Osteocyte (in vitro differentiated cells): ENCODE results near the gene HNF1B. TPM values are rescaled to one million over a fixed set of nuclear protein-coding genes. Genes with fewer than 3 reads are reported as not detected.

Source experiments
- DNase-seq: peaks from one replicate; pipeline ENCODE4 v3.0.0; 2021; ENCODE audit warnings: mixed read lengths; ENCODE audit not compliant: unreplicated experiment; ENCODE audit errors: extremely low spot score
- H3K27ac Mint-ChIP-seq: one replicate; pipeline ENCODE4 v1.8.0; 2021; ENCODE audit warnings: mild to moderate bottlenecking, mixed read lengths; ENCODE audit not compliant: unreplicated experiment
- H3K27me3 Mint-ChIP-seq: one replicate; pipeline ENCODE4 v1.8.0; 2021; ENCODE audit warnings: mixed read lengths; ENCODE audit not compliant: unreplicated experiment
- H3K36me3 Mint-ChIP-seq: one replicate; pipeline ENCODE4 v1.8.0; 2021; ENCODE audit warnings: mixed read lengths; ENCODE audit not compliant: unreplicated experiment
- H3K4me1 Mint-ChIP-seq: one replicate; pipeline ENCODE4 v1.8.0; 2021; ENCODE audit warnings: mixed read lengths; ENCODE audit not compliant: unreplicated experiment
- H3K4me3 Mint-ChIP-seq: one replicate; pipeline ENCODE4 v1.8.0; 2021; ENCODE audit warnings: mild to moderate bottlenecking, moderate library complexity, mixed read lengths; ENCODE audit not compliant: unreplicated experiment
- H3K9me3 Mint-ChIP-seq: one replicate; pipeline ENCODE4 v1.8.0; 2021; ENCODE audit warnings: mixed read lengths; ENCODE audit not compliant: unreplicated experiment
- total RNA-seq: library from RNA; stranded (reverse); gene quantifications from 2 replicates; pipeline ENCODE4 v1.2.1, GENCODE V29; 2021
- TF ChIP-seq, protein P1 (sequence below): fragments of 200-600 bp; sonication (generic); IDR thresholded peaks from 2 replicates; pipeline ENCODE4 v1.5.0; 2021; ENCODE audit warnings: antibody characterized with exemption, mild to moderate bottlenecking, moderate library complexity

The HNF1B gene
- total RNA-seq, 1 donor from 2014 or later, result 8.1 TPM

DNA sequence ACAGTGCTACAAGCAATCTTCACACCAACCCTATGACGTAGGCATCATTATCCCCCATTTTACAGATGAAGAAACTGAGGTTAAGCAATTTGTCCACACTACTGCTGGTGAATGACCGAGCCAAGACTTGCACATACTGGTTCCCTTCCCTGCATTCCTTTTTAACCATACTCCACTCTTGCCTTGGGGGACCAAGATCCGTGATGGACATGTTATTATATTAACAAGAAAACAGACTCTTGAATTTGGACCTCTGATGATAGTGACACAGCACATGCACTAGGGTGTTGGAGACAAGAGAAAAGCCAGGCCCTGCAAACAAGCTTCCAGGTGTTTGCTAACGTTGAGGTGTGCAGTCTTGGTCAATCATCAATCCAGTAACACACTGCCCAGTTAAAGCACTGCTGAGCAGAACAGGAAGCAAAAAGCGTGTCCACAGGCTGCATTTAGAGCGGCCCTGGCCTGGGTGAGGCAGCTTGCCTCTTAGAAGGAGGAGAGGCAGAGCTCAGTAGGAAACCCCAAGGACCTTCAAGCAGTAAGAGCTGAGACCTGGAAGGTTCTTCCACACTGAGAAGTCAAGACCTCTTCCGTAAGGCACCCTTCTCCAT is 36.7 kb downstream of the HNF1B start:
- TF ChIP-seq, protein P1, sequence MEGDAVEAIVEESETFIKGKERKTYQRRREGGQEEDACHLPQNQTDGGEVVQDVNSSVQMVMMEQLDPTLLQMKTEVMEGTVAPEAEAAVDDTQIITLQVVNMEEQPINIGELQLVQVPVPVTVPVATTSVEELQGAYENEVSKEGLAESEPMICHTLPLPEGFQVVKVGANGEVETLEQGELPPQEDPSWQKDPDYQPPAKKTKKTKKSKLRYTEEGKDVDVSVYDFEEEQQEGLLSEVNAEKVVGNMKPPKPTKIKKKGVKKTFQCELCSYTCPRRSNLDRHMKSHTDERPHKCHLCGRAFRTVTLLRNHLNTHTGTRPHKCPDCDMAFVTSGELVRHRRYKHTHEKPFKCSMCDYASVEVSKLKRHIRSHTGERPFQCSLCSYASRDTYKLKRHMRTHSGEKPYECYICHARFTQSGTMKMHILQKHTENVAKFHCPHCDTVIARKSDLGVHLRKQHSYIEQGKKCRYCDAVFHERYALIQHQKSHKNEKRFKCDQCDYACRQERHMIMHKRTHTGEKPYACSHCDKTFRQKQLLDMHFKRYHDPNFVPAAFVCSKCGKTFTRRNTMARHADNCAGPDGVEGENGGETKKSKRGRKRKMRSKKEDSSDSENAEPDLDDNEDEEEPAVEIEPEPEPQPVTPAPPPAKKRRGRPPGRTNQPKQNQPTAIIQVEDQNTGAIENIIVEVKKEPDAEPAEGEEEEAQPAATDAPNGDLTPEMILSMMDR, result no peak
- no peaks in the 10 kb centered on the region for H3K9me3 Mint-ChIP-seq
- no peak overlapping the region for H3K4me3 Mint-ChIP-seq
- H3K27ac Mint-ChIP-seq, result no peak overlapping the region
- peaks cover 2% of the 10 kb centered on the region for H3K36me3 Mint-ChIP-seq
- DNase-seq, result no peak
- H3K4me1 Mint-ChIP-seq, result peaks cover 12% of the 10 kb centered on the region
- H3K27me3 Mint-ChIP-seq, result no peaks in the 10 kb centered on the region

DNA sequence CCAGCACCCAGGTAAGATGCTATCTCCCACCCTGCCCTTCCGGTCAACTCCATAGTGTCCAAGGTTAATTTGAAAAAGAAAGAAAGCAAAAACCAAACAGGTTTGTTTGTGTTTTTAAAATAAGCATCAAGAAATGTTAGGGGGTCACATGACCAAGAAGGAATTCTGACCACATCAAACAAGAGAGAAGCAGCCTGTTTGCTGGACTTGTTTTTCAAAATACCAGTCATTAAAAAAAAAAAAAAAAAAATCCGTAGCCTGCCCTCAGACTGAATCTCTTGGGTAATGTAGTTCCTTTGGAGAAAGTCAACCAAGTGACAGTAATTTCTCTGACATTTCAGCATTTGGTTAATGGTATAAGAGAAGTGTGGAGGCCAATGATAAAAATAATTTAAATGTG is 38.4 kb downstream of the HNF1B start:
- TF ChIP-seq, protein P1, result no peak
- Mint-ChIP-seq H3K4me1 (peaks cover 26% of the 10 kb centered on the region), H3K9me3 (no peaks in the 10 kb centered on the region), H3K27me3 (no peaks in the 10 kb centered on the region), H3K4me3 (no peak overlapping the region), H3K27ac (no peak overlapping the region), H3K36me3 (peaks cover 2% of the 10 kb centered on the region)
- DNase-seq, result no peak

DNA sequence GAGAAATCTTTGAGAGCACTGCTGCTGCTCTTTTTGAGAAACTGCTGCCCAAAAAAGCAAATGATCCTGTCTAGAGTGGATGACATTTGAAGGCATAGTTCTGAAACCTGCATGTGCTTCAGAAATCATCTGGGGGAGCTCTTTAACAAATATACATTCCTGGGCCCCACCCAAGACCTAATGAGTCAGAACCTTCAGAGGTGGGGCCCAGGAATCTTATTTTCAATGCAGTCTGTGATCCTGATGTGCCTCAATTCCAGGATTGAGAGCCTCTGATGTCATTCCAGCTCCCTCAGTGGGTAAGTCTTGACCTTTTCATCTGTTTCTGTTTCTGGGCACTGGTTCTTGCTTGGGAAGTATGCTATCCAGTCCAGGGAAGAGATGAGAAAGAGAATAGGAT is 42.3 kb downstream of the HNF1B start:
- no peak for DNase-seq
- no peaks in the 10 kb centered on the region for H3K9me3 Mint-ChIP-seq
- no peaks in the 10 kb centered on the region for H3K27me3 Mint-ChIP-seq
- H3K36me3 Mint-ChIP-seq, result peaks cover 2% of the 10 kb centered on the region
- peak overlapping the region; percentile 44 for H3K27ac Mint-ChIP-seq
- TF ChIP-seq, protein P1, result peak; percentile 14
- H3K4me1 Mint-ChIP-seq, result peaks cover 20% of the 10 kb centered on the region
- no peak overlapping the region for H3K4me3 Mint-ChIP-seq

DNA sequence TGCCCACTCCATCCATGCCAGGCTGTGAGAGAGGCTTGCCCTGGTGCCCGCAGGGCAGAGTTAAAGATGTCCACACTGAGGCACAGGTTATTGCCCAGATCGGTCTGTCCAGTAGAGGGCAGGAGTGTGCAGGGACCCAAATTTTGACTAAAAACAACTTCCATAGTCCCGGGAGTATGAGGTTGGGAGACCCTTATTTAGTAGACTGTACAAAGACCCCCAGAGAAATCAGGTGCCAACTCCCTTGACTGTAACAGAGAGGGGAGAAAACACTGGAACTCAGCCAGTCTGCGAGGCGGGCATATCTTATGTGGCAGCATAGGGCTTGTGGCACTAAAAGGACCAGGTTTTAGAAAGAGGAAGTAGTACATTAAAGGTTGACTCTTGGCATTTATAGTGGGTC is 43.4 kb downstream of the HNF1B start:
- Mint-ChIP-seq H3K36me3 (peaks cover 2% of the 10 kb centered on the region), H3K4me1 (peaks cover 18% of the 10 kb centered on the region), H3K9me3 (no peaks in the 10 kb centered on the region), H3K27me3 (no peaks in the 10 kb centered on the region), H3K27ac (peak overlapping the region; percentile 21), H3K4me3 (no peak overlapping the region)
- no peak for DNase-seq
- TF ChIP-seq, protein P1, result peak; percentile 56

DNA sequence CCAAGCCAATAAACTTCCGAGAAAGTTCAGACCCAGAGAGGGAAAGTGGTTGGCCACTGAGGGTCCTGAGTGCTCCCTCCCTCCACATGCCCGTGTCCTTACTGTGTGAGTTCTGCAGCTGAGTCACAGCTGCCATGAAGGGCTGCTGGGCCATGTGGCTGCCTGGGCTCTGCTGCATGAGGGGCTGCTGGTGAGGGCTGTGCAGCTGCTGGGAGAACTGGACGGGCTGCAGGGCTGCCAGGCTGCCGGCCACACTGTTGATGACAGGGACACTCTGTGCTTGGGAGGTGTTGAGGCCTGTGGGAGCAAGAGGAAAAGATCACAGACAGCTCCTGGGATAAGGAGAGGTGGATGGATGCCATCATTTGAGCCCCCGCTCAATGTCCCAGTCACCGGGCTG is 44.0 kb downstream of the HNF1B start:
- H3K4me1 Mint-ChIP-seq, result peaks cover 15% of the 10 kb centered on the region
- H3K36me3 Mint-ChIP-seq, result peaks cover 2% of the 10 kb centered on the region

More for the DNA sequence above, 44.0 kb downstream of the HNF1B start:
- Mint-ChIP-seq H3K27ac (no peak overlapping the region), H3K4me3 (no peak overlapping the region), H3K9me3 (no peaks in the 10 kb centered on the region), H3K27me3 (no peaks in the 10 kb centered on the region)
- TF ChIP-seq, protein P1, result no peak
- DNase-seq, result no peak
